Mesenchymal stem cell (in vitro differentiated cells and primary cell): ENCODE measurements around the gene INAFM2.

Experiments used
- DNase-seq: peaks from one replicate; pipeline ENCODE4 v3.0.0-alpha.2; 2013
- H2AFZ ChIP-seq: one replicate; pipeline ENCODE4 v1.6.1; 2013; ENCODE audit warnings: low read depth, mild to moderate bottlenecking, control low read depth, inconsistent platforms, low read length, moderate library complexity
- H2AK5ac ChIP-seq: 2 replicates; pipeline ENCODE4 v1.6.1; 2013; ENCODE audit warnings: low read length, moderate library complexity, mild to moderate bottlenecking, inconsistent platforms; ENCODE audit not compliant: severe bottlenecking
- H2BK120ac ChIP-seq: one replicate; pipeline ENCODE4 v1.6.1; 2013; ENCODE audit warnings: low read depth, mild to moderate bottlenecking, inconsistent platforms, low read length, moderate library complexity
- H2BK12ac ChIP-seq, 2 experiments: one replicate each; pipeline ENCODE4 v1.6.1; 2013; ENCODE audit warnings: inconsistent platforms in 2 of 2, low read length in 2 of 2, mild to moderate bottlenecking in 2 of 2, moderate library complexity in 2 of 2, control low read depth in 1 of 2
- H2BK15ac ChIP-seq: one replicate; pipeline ENCODE4 v1.6.1; 2013; ENCODE audit warnings: mild to moderate bottlenecking, low read depth, inconsistent platforms; ENCODE audit not compliant: poor library complexity, severe bottlenecking
- H2BK5ac ChIP-seq: 2 replicates; pipeline ENCODE4 v1.6.1; 2013; ENCODE audit warnings: low read depth, mild to moderate bottlenecking, low read length, control low read depth, inconsistent platforms; ENCODE audit not compliant: poor library complexity, severe bottlenecking
- H3K14ac ChIP-seq, 2 experiments: one replicate each; pipeline ENCODE4 v1.6.1; 2013; ENCODE audit warnings: inconsistent platforms in 2 of 2, low read length in 2 of 2, control low read depth in 1 of 2, mild to moderate bottlenecking in 1 of 2, moderate library complexity in 1 of 2
- H3K18ac ChIP-seq, 2 experiments: one replicate each; pipeline ENCODE4 v1.6.1; 2013; ENCODE audit warnings: inconsistent platforms in 2 of 2, low read length in 2 of 2, control low read depth in 1 of 2, low read depth in 1 of 2, mild to moderate bottlenecking in 1 of 2
- H3K23ac ChIP-seq, 2 experiments: one replicate each; pipeline ENCODE4 v1.6.1; 2013; ENCODE audit warnings: inconsistent platforms in 2 of 2, low read length in 2 of 2, mild to moderate bottlenecking in 2 of 2, moderate library complexity in 2 of 2, control low read depth in 1 of 2
- H3K27ac ChIP-seq: 2 replicates; pipeline ENCODE4 v1.5.1; 2013; ENCODE audit warnings: mild to moderate bottlenecking, moderate library complexity, low read length, control low read depth, inconsistent platforms; ENCODE audit not compliant: poor library complexity, severe bottlenecking
- H3K27me3 ChIP-seq, 2 experiments: 2 replicates each; pipeline versions ENCODE4 v1.6.1 to v1.7.0; 2013; ENCODE audit warnings: low read length in 2 of 2, mild to moderate bottlenecking in 2 of 2, moderate library complexity in 2 of 2, control low read depth in 1 of 2, inconsistent platforms in 1 of 2; ENCODE audit not compliant: control insufficient read depth in 1 of 2, insufficient read depth in 1 of 2
- H3K36me3 ChIP-seq, 2 experiments: 2 replicates each; pipeline versions ENCODE4 v1.6.1 to v1.7.0; 2013; ENCODE audit warnings: low read length in 2 of 2, control low read depth in 1 of 2, inconsistent platforms in 1 of 2, low read depth in 1 of 2, mild to moderate bottlenecking in 1 of 2; ENCODE audit not compliant: insufficient read depth in 2 of 2, control insufficient read depth in 1 of 2
- H3K4ac ChIP-seq, 2 experiments: one replicate each; pipeline ENCODE4 v1.6.1; 2013; ENCODE audit warnings: inconsistent platforms in 2 of 2, low read length in 2 of 2, mild to moderate bottlenecking in 2 of 2, moderate library complexity in 2 of 2, control low read depth in 1 of 2, low read depth in 1 of 2
- H3K4me1 ChIP-seq: 2 replicates; pipeline ENCODE4 v1.6.1; 2013; ENCODE audit warnings: low read depth, low read length, control low read depth; ENCODE audit not compliant: control insufficient read depth, insufficient read depth
- H3K4me2 ChIP-seq: 2 replicates; pipeline ENCODE4 v1.6.1; 2013; ENCODE audit warnings: low read length, mild to moderate bottlenecking, inconsistent platforms; ENCODE audit not compliant: poor library complexity, severe bottlenecking
- H3K4me3 ChIP-seq, 2 experiments: 2 replicates each; pipeline versions ENCODE4 v1.5.1 to v1.7.0; 2013; ENCODE audit warnings: low read length in 2 of 2, mild to moderate bottlenecking in 2 of 2, control low read depth in 1 of 2, low read depth in 1 of 2; ENCODE audit not compliant: insufficient read depth in 1 of 2
- H3K79me1 ChIP-seq: replicated peaks from 2 replicates; pipeline ENCODE4 v1.6.1; 2013; ENCODE audit warnings: mild to moderate bottlenecking, control low read depth, low read length, inconsistent platforms; ENCODE audit not compliant: poor library complexity, severe bottlenecking
- H3K9ac ChIP-seq: 2 replicates; pipeline ENCODE4 v1.7.0; 2013; ENCODE audit warnings: mild to moderate bottlenecking, low read length, moderate library complexity
- H3K9me3 ChIP-seq: 2 replicates; pipeline ENCODE4 v1.7.0; 2013; ENCODE audit warnings: mild to moderate bottlenecking, low read length; ENCODE audit not compliant: control insufficient read depth
- H4K8ac ChIP-seq: one replicate; pipeline ENCODE4 v1.6.1; 2013; ENCODE audit warnings: inconsistent platforms, mild to moderate bottlenecking, low read length, moderate library complexity
- H4K91ac ChIP-seq: one replicate; pipeline ENCODE4 v1.6.1; 2013; ENCODE audit warnings: mild to moderate bottlenecking, low read length, inconsistent platforms
- WGBS: methylation state at CpG from one replicate; pipeline ENCODE4 v1.1.7; 2013; ENCODE audit warnings: mixed read lengths; 5-methylcytosine and 5-hydroxymethylcytosine counted together

INAFM2 gene

DNA sequence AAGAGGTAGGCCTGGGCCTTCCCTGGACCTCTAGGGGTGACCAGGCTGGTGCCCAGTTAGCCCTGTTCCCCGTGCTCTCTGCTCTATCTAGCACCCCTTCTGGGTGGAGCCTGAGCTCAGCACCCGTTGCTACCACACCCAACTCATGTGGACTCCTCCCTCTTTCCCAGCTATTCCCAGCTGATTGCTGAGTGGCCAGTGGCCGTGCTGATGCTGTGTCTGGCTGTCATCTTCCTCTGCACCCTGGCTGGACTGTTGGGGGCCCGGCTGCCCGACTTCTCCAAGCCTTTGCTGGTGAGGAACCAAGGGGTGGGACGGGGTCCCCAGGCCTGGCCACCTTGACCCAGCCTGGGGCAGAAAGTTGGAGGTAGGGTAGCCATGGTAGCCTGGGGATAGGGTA is 40.8 kb downstream of the INAFM2 start:
- no peak overlapping the region for H3K4me3 ChIP-seq
- H3K27ac ChIP-seq = no peak overlapping the region
- no peak overlapping the region for H3K18ac ChIP-seq
- no peaks in the 10 kb centered on the region for H3K36me3 ChIP-seq
- no peak overlapping the region for H3K23ac ChIP-seq
- no peaks in the 10 kb centered on the region for H3K9me3 ChIP-seq
- no peak overlapping the region for H3K14ac ChIP-seq
- no peak for DNase-seq
- no peak overlapping the region for H2AFZ ChIP-seq
- no peak overlapping the region for H3K4ac ChIP-seq
- WGBS = 69% methylated on average over 6 of the region's 6 CpGs
- H2AK5ac ChIP-seq = no peak overlapping the region
- H2BK120ac ChIP-seq = no peak overlapping the region
- H3K4me1 ChIP-seq = peaks cover 13% of the 10 kb centered on the region
- H3K27me3 ChIP-seq = peaks cover 57 to 65% of the 10 kb centered on the region in 2 experiments
- H4K8ac ChIP-seq = no peak overlapping the region
- no peak overlapping the region for H2BK15ac ChIP-seq
- H3K9ac ChIP-seq = no peak overlapping the region
- no peak overlapping the region for H4K91ac ChIP-seq
- H3K4me2 ChIP-seq = no peak overlapping the region
- H2BK12ac ChIP-seq = no peak overlapping the region
- H2BK5ac ChIP-seq = no peak overlapping the region
- no peaks in the 10 kb centered on the region for H3K79me1 ChIP-seq

DNA sequence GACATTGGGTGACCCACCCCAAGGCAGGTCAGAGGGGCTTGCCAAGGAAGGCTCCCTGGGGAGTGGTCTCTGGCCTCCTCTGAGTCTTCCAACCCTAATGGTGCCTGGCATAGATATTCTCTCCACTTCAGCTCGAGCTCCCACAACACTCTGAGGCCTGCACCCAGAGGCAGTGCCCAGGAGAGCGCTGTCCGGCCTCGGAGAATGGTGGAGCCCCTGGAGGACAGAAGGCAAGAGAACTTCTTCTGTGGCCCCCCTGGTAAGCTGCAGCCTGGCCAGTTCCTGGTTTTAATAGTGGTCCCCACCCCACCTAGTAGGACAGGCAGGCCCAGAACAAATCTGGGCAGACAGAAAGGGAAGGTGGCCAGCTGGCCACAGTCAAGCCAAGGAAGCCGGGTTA is 41.5 kb downstream of the INAFM2 start:
- no peak overlapping the region for H3K14ac ChIP-seq
- no peak overlapping the region for H2BK15ac ChIP-seq
- H3K4me1 ChIP-seq = peaks cover 13% of the 10 kb centered on the region
- WGBS = 82% methylated on average over 5 of the region's 5 CpGs
- H3K9me3 ChIP-seq = no peaks in the 10 kb centered on the region
- H4K8ac ChIP-seq = no peak overlapping the region
- DNase-seq = no peak
- H4K91ac ChIP-seq = no peak overlapping the region
- peaks cover 52 to 57% of the 10 kb centered on the region in 2 experiments for H3K27me3 ChIP-seq
- H2AK5ac ChIP-seq = no peak overlapping the region
- H2BK12ac ChIP-seq = no peak overlapping the region
- H3K9ac ChIP-seq = no peak overlapping the region
- no peak overlapping the region for H3K4me2 ChIP-seq
- H3K18ac ChIP-seq = no peak overlapping the region
- no peaks in the 10 kb centered on the region for H3K36me3 ChIP-seq
- H3K27ac ChIP-seq = no peak overlapping the region
- H3K79me1 ChIP-seq = no peaks in the 10 kb centered on the region
- no peak overlapping the region for H2BK120ac ChIP-seq
- H3K23ac ChIP-seq = no peak overlapping the region
- H3K4ac ChIP-seq = no peak overlapping the region
- no peak overlapping the region for H2BK5ac ChIP-seq
- no peak overlapping the region for H3K4me3 ChIP-seq
- H2AFZ ChIP-seq = no peak overlapping the region

DNA sequence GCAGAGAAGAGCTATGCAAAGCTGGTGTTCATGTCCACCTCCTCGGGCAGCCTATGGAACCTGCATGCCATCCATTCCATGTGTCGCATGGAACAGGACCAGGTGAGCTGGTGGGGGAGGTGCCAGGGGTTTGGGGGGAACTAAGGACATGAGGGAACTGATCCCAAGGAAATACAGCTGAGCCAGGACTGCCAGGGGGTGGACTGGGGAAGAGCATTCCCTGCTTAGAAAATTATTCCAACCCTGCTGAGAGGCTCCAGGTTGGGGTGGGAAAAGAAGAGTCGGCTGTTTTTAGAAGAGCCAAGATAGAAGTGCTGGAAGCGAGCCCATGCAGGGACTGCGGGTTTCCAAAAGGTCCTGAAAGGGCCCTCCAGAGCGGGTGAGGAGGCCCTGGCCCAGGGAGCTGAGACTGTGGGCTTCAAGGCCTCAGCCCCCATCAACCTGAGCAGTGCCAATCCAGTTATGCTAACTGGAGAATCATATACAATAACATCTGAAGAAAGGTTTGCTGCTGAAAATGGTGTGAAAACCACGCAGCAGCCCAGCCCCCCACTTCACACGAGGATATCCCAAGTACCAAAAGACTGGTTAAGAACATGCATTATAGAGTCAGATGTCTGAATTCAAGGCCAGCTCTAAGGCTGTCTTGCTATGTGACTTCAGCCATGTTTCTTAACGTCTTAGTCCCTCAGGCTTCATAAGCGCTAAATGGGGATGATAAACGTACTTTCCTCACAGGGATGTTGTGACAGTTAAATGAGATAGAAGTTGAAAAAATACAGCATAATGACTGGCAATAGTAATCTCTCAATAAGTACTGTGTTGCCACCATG is 42.3 kb downstream of the INAFM2 start:
- Histone ChIP-seq H2AK5ac (no peak overlapping the region), H3K4me3 (no peak overlapping the region), H3K4me2 (no peak overlapping the region), H2BK5ac (no peak overlapping the region), H3K79me1 (no peaks in the 10 kb centered on the region), H2AFZ (no peak overlapping the region), H2BK120ac (no peak overlapping the region), H3K9me3 (no peaks in the 10 kb centered on the region), H3K4me1 (peaks cover 13% of the 10 kb centered on the region), H2BK15ac (no peak overlapping the region), H3K4ac (no peak overlapping the region), H3K23ac (no peak overlapping the region), H3K27ac (no peak overlapping the region), H3K9ac (no peak overlapping the region), H2BK12ac (no peak overlapping the region), H4K8ac (no peak overlapping the region), H4K91ac (no peak overlapping the region), H3K27me3 (peaks cover 49 to 52% of the 10 kb centered on the region in 2 experiments), H3K14ac (no peak overlapping the region), H3K18ac (no peak overlapping the region), H3K36me3 (no peaks in the 10 kb centered on the region)
- WGBS = 83% methylated on average over 11 of the region's 11 CpGs
- DNase-seq = no peak

DNA sequence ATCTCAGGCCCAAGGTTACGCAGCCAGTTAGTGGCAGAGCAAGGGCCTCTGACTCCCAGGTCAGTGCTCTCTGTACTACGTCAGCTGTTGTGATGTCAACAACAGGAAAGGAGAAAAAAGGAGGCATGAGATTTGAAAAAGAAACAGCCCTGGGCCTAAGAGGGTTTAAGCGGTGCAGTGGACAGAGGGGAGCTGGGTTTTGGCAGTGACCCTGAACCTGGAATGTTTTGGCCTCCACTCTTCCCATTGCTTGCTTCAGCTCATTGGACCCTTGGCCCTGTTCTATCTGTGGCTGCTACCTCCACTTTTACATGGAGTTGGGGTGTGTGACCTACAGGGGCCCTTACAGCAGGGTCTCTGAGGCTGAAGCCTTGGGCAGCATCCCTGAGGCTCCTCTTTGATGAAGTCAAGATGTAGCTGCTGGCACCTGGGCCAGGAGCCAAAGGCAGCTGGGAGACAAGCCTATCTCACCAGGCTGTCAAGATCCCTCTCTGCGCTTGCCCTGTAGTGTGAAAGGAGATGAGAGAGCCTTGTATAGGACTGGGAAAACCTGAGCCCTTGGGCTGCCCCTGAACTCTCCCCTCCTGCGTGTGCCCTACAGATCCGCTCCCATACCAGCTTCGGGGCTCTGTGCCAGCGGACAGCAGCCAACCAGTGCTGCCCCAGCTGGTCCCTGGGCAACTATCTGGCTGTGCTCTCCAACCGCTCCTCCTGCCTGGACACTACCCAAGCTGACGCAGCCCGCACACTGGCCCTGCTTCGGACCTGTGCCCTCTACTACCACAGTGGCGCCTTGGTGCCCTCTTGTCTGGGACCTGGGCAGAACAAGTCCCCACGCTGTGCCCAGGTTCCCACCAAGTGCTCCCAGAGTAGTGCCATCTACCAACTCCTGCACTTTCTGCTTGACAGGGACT is 43.2 kb downstream of the INAFM2 start:
- H3K9me3 ChIP-seq = no peaks in the 10 kb centered on the region
- no peak overlapping the region for H2BK12ac ChIP-seq
- no peaks in the 10 kb centered on the region for H3K36me3 ChIP-seq
- H2AFZ ChIP-seq = no peak overlapping the region
- no peak overlapping the region for H3K14ac ChIP-seq
- peaks cover 41 to 54% of the 10 kb centered on the region in 2 experiments for H3K27me3 ChIP-seq
- DNase-seq = no peak
- H3K23ac ChIP-seq = no peak overlapping the region
- no peak overlapping the region for H4K8ac ChIP-seq
- no peak overlapping the region for H3K4me2 ChIP-seq
- H4K91ac ChIP-seq = peak overlapping the region; percentile 7
- H3K4me1 ChIP-seq = peaks cover 13% of the 10 kb centered on the region
- no peak overlapping the region for H2AK5ac ChIP-seq
- WGBS = 92% methylated on average over 14 of the region's 14 CpGs
- H2BK15ac ChIP-seq = no peak overlapping the region
- H3K9ac ChIP-seq = no peak overlapping the region
- H3K18ac ChIP-seq = no peak overlapping the region
- no peak overlapping the region for H2BK120ac ChIP-seq
- no peak overlapping the region for H3K4ac ChIP-seq
- no peak overlapping the region for H2BK5ac ChIP-seq
- no peaks in the 10 kb centered on the region for H3K79me1 ChIP-seq
- H3K4me3 ChIP-seq = no peak overlapping the region
- no peak overlapping the region for H3K27ac ChIP-seq
